A549 (cell line): ENCODE measurements around the gene RET.

ENCODE experiments used
- CEBPB ChIP-seq, 2 experiments: fragments of >200 bp in 1 of 2; sonication (Bioruptor Twin) in 1 of 2; formaldehyde crosslinking in 1 of 2; IDR thresholded peaks; 2 replicates each; pipeline ENCODE4 v1.6.1; 2012 to 2016
- EP300 ChIP-seq, 2 experiments: fragments of >200 bp; sonication (Bioruptor Twin); formaldehyde crosslinking; IDR thresholded peaks; 2 replicates in 1 of 2; 3 replicates in 1 of 2; pipeline ENCODE4 v1.6.1; 2016 to 2017
- JUN ChIP-seq, 2 experiments: fragments of >200 bp; sonication (Bioruptor Twin); formaldehyde crosslinking; IDR thresholded peaks; 2 replicates in 1 of 2; 3 replicates in 1 of 2; pipeline ENCODE4 v1.6.1; 2016 to 2017
- POLR2A ChIP-seq: IDR thresholded peaks from 2 replicates; pipeline ENCODE4 v1.6.1; 2012; ENCODE audit warnings: mild to moderate bottlenecking, low read length
- SMC3 ChIP-seq: fragments of >200 bp; sonication (Bioruptor Twin); formaldehyde crosslinking; IDR thresholded peaks from 3 replicates; pipeline ENCODE4 v1.6.1; 2018; ENCODE audit warnings: inconsistent platforms
- TF ChIP-seq, protein P1 (sequence below): fragments of >200 bp; sonication (Bioruptor Twin); formaldehyde crosslinking; IDR thresholded peaks from 3 replicates; pipeline ENCODE4 v1.5.1; 2016

GRCh38 chr10:43074827-43075611 is 1.9 kb upstream of the RET start:
- TF ChIP-seq JUN (IDR thresholded peaks at IDR 0.05) (no peak), EP300 (IDR thresholded peaks at IDR 0.05) (no peak), CEBPB (IDR thresholded peaks at IDR 0.05) (no peak), SMC3 (no peak), POLR2A (no peak)
- TF ChIP-seq, protein P1, sequence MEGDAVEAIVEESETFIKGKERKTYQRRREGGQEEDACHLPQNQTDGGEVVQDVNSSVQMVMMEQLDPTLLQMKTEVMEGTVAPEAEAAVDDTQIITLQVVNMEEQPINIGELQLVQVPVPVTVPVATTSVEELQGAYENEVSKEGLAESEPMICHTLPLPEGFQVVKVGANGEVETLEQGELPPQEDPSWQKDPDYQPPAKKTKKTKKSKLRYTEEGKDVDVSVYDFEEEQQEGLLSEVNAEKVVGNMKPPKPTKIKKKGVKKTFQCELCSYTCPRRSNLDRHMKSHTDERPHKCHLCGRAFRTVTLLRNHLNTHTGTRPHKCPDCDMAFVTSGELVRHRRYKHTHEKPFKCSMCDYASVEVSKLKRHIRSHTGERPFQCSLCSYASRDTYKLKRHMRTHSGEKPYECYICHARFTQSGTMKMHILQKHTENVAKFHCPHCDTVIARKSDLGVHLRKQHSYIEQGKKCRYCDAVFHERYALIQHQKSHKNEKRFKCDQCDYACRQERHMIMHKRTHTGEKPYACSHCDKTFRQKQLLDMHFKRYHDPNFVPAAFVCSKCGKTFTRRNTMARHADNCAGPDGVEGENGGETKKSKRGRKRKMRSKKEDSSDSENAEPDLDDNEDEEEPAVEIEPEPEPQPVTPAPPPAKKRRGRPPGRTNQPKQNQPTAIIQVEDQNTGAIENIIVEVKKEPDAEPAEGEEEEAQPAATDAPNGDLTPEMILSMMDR, result no peak
